ENCODE data around the gene UROS.

The UROS gene

GRCh38 chr10:125739994-125740679 lies 82.9 kb downstream of the UROS start:
- no peak overlapping the region for H3K4me2 ChIP-seq (ENCODE audit: insufficient read depth, low read length)
- no peaks in the 10 kb centered on the region for H3K9me3 ChIP-seq (ENCODE audit: insufficient read depth, low read length, severe bottlenecking)
- peaks cover 5% of the 10 kb centered on the region; the same call in 1 of the 2 replicates for H4K20me1 ChIP-seq (ENCODE audit: insufficient read depth, low read length)
- H3K27me3 ChIP-seq (ENCODE audit: insufficient read depth, low read length, poor library complexity) = no peaks in the 10 kb centered on the region
- DNase-seq (no peak), ATAC-seq (ENCODE audit: insufficient read depth, low read depth) (no peak)
- no peak overlapping the region for H3K9ac ChIP-seq (ENCODE audit: low read depth, low read length)
- H2AFZ ChIP-seq (ENCODE audit: low read depth, low read length) = no peak overlapping the region
- no peak overlapping the region for H3K4me3 ChIP-seq (ENCODE audit: low read depth in 1 of 2, low read length in 2 of 2)
- H3K4me1 ChIP-seq (ENCODE audit: insufficient read depth, low read length) = no peaks in the 10 kb centered on the region
- peaks cover 93% of the 10 kb centered on the region for H3K36me3 ChIP-seq (ENCODE audit: insufficient read depth, low read length)
- H3K27ac ChIP-seq (ENCODE audit: low read length) = no peak overlapping the region
- no peak for TF ChIP-seq CTCF (IDR thresholded peaks at IDR 0.05; ENCODE audit: borderline replicate concordance, extremely low read depth, low read length, poor library complexity, severe bottlenecking)
- TF ChIP-seq EZH2 (IDR thresholded peaks at IDR 0.05; ENCODE audit: borderline replicate concordance, low read depth, low read length, severe bottlenecking) = no peak
- H3K79me2 ChIP-seq (ENCODE audit: insufficient read depth, low read length) = no peaks in the 10 kb centered on the region
